Upper lobe of left lung (tissue), 4 donors: ENCODE measurements around the gene GATC.

Experiments
- CTCF ChIP-seq, 6 experiments: fragments of 450-650 bp in 4 of 6; fragments of 200-600 bp in 2 of 6; sonication (generic) in 2 of 6; IDR thresholded peaks; one replicate each; pipeline ENCODE4 v1.5.1; 2016 to 2019; ENCODE audit warnings: antibody characterized with exemption in 6 of 6
- POLR2AphosphoS5 ChIP-seq, 2 donors: sonication (generic); formaldehyde crosslinking; IDR thresholded peaks; one replicate each; pipeline ENCODE4 v1.5.1; 2017; ENCODE audit warnings: antibody characterized with exemption in 2 of 2

GRCh38 chr12:120472521-120472920 lies 26.3 kb downstream of the GATC start:
- no peak for TF ChIP-seq CTCF (IDR thresholded peaks at IDR 0.05)
- TF ChIP-seq POLR2AphosphoS5 (IDR thresholded peaks at IDR 0.05), result no peak
